ENCODE results near the gene CRABP1. TPM values are rescaled to one million over a fixed set of nuclear protein-coding genes. Genes with fewer than 3 reads are reported as not detected.

Gene CRABP1
- total RNA-seq, 2 experiments from 2014 or later = 0.38 to 0.52 TPM

GRCh38 chr15:78359041-78359808 is 19.1 kb downstream of the CRABP1 start:
- H3K27me3 Mint-ChIP-seq (ENCODE audit: low read depth) = peaks cover 12% of the 10 kb centered on the region
- no peak overlapping the region for H3K4me3 Mint-ChIP-seq
- intact Hi-C loops (cut with micrococcal nuclease) = no loop called here
- CTCF ChIA-PET = no interaction called here
- H3K9me3 Mint-ChIP-seq = no peaks in the 10 kb centered on the region
- DNase-seq = no peak
- no peaks in the 10 kb centered on the region for H3K36me3 Mint-ChIP-seq (ENCODE audit: low read depth)
- H3K27ac Mint-ChIP-seq = no peak overlapping the region
- no peaks in the 10 kb centered on the region for H3K4me1 Mint-ChIP-seq (ENCODE audit: low read depth)

GRCh38 chr15:78360367-78360801 is 20.2 kb downstream of the CRABP1 start:
- CTCF ChIA-PET = no interaction called here
- H3K4me1 Mint-ChIP-seq (ENCODE audit: low read depth) = no peaks in the 10 kb centered on the region
- H3K27me3 Mint-ChIP-seq (ENCODE audit: low read depth) = peaks cover 2% of the 10 kb centered on the region
- no peaks in the 10 kb centered on the region for H3K36me3 Mint-ChIP-seq (ENCODE audit: low read depth)
- no peak overlapping the region for H3K4me3 Mint-ChIP-seq
- DNase-seq = no peak
- intact Hi-C loops (cut with micrococcal nuclease) = no loop called here
- H3K9me3 Mint-ChIP-seq = no peaks in the 10 kb centered on the region
- H3K27ac Mint-ChIP-seq = no peak overlapping the region

GRCh38 chr15:78360958-78361718 is 21.0 kb downstream of the CRABP1 start:
- DNase-seq = no peak
- peaks cover 5% of the 10 kb centered on the region for H3K27me3 Mint-ChIP-seq (ENCODE audit: low read depth)
- intact Hi-C loops (cut with micrococcal nuclease) = no loop called here
- no peak overlapping the region for H3K27ac Mint-ChIP-seq
- no peaks in the 10 kb centered on the region for H3K4me1 Mint-ChIP-seq (ENCODE audit: low read depth)
- H3K9me3 Mint-ChIP-seq = no peaks in the 10 kb centered on the region
- H3K4me3 Mint-ChIP-seq = no peak overlapping the region
- no peaks in the 10 kb centered on the region for H3K36me3 Mint-ChIP-seq (ENCODE audit: low read depth)
- CTCF ChIA-PET = no interaction called here

- no peak overlapping the region for H3K27ac Mint-ChIP-seq
- DNase-seq = no peak
- H3K27me3 Mint-ChIP-seq (ENCODE audit: low read depth) = peaks cover 5% of the 10 kb centered on the region
- H3K36me3 Mint-ChIP-seq (ENCODE audit: low read depth) = no peaks in the 10 kb centered on the region
- intact Hi-C loops (cut with micrococcal nuclease) = no loop called here
- no peaks in the 10 kb centered on the region for H3K9me3 Mint-ChIP-seq
- CTCF ChIA-PET = no interaction called here
- H3K4me1 Mint-ChIP-seq (ENCODE audit: low read depth) = no peaks in the 10 kb centered on the region
- no peak overlapping the region for H3K4me3 Mint-ChIP-seq
Measured at GRCh38 chr15:78361771-78362506, 21.8 kb downstream of the CRABP1 start.

GRCh38 chr15:78362716-78363380 is 22.7 kb downstream of the CRABP1 start:
- CTCF ChIA-PET = no interaction called here
- peaks cover 5% of the 10 kb centered on the region for H3K27me3 Mint-ChIP-seq (ENCODE audit: low read depth)
- no peaks in the 10 kb centered on the region for H3K36me3 Mint-ChIP-seq (ENCODE audit: low read depth)
- no peak overlapping the region for H3K4me3 Mint-ChIP-seq
- H3K9me3 Mint-ChIP-seq = no peaks in the 10 kb centered on the region
- DNase-seq = no peak
- intact Hi-C loops (cut with micrococcal nuclease) = no loop called here
- no peak overlapping the region for H3K27ac Mint-ChIP-seq
- no peaks in the 10 kb centered on the region for H3K4me1 Mint-ChIP-seq (ENCODE audit: low read depth)

- H3K4me1 Mint-ChIP-seq (ENCODE audit: low read depth) = no peaks in the 10 kb centered on the region
- H3K27ac Mint-ChIP-seq = no peak overlapping the region
Measured at GRCh38 chr15:78363381-78363734, 23.2 kb downstream of the CRABP1 start.

GRCh38 chr15:78364233-78364632 is 24.1 kb downstream of the CRABP1 start:
- Mint-ChIP-seq H3K4me3 (no peak overlapping the region), H3K36me3 (ENCODE audit: low read depth) (no peaks in the 10 kb centered on the region), H3K27me3 (ENCODE audit: low read depth) (peaks cover 3% of the 10 kb centered on the region), H3K27ac (no peak overlapping the region), H3K4me1 (ENCODE audit: low read depth) (no peaks in the 10 kb centered on the region), H3K9me3 (no peaks in the 10 kb centered on the region)
- CTCF ChIA-PET = interaction anchor here (1.1 kb wide), 1 partner anchor 35 kb away, joined by 3 read pairs; no protein-coding TSS in a partner anchor
- DNase-seq = no peak
- intact Hi-C loops (cut with micrococcal nuclease) = no loop called here

More at GRCh38 chr15:78363381-78363734, 23.2 kb downstream of the CRABP1 start:
- no peak for DNase-seq
- H3K27me3 Mint-ChIP-seq (ENCODE audit: low read depth) = peaks cover 3% of the 10 kb centered on the region
- H3K36me3 Mint-ChIP-seq (ENCODE audit: low read depth) = no peaks in the 10 kb centered on the region
- H3K9me3 Mint-ChIP-seq = no peaks in the 10 kb centered on the region
- intact Hi-C loops (cut with micrococcal nuclease) = no loop called here
- CTCF ChIA-PET = no interaction called here
- H3K4me3 Mint-ChIP-seq = no peak overlapping the region

- H3K4me3 Mint-ChIP-seq = no peak overlapping the region
- H3K27ac Mint-ChIP-seq = no peak overlapping the region
- H3K4me1 Mint-ChIP-seq (ENCODE audit: low read depth) = no peaks in the 10 kb centered on the region
- peaks cover 3% of the 10 kb centered on the region for H3K27me3 Mint-ChIP-seq (ENCODE audit: low read depth)
- intact Hi-C loops (cut with micrococcal nuclease) = no loop called here
- no peaks in the 10 kb centered on the region for H3K9me3 Mint-ChIP-seq
- CTCF ChIA-PET = interaction anchor here (1.9 kb wide), 1 partner anchor 57 kb away, joined by 7 read pairs; no protein-coding TSS in a partner anchor
- DNase-seq = no peak
- no peaks in the 10 kb centered on the region for H3K36me3 Mint-ChIP-seq (ENCODE audit: low read depth)
Measured at GRCh38 chr15:78365917-78366316, 25.8 kb downstream of the CRABP1 start.

- Mint-ChIP-seq H3K4me1 (ENCODE audit: low read depth) (no peaks in the 10 kb centered on the region), H3K27me3 (ENCODE audit: low read depth) (peaks cover 3% of the 10 kb centered on the region), H3K9me3 (no peaks in the 10 kb centered on the region), H3K4me3 (no peak overlapping the region), H3K36me3 (ENCODE audit: low read depth) (no peaks in the 10 kb centered on the region), H3K27ac (no peak overlapping the region)
- intact Hi-C loops (cut with micrococcal nuclease) = no loop called here
- CTCF ChIA-PET = interaction anchor here (1.9 kb wide), 1 partner anchor 57 kb away, joined by 7 read pairs; no protein-coding TSS in a partner anchor
- DNase-seq = no peak
Measured at GRCh38 chr15:78366342-78366741, 26.2 kb downstream of the CRABP1 start.

- Mint-ChIP-seq H3K27ac (no peak overlapping the region), H3K4me1 (ENCODE audit: low read depth) (no peaks in the 10 kb centered on the region), H3K9me3 (no peaks in the 10 kb centered on the region), H3K4me3 (no peak overlapping the region), H3K36me3 (ENCODE audit: low read depth) (no peaks in the 10 kb centered on the region), H3K27me3 (ENCODE audit: low read depth) (peaks cover 3% of the 10 kb centered on the region)
- DNase-seq = no peak
- CTCF ChIA-PET = no interaction called here
- intact Hi-C loops (cut with micrococcal nuclease) = no loop called here
Measured at GRCh38 chr15:78368651-78369050, 28.5 kb downstream of the CRABP1 start.

GRCh38 chr15:78369161-78369560 is 29.0 kb downstream of the CRABP1 start:
- H3K4me1 Mint-ChIP-seq (ENCODE audit: low read depth) = no peaks in the 10 kb centered on the region
- intact Hi-C loops (cut with micrococcal nuclease) = no loop called here
- no peaks in the 10 kb centered on the region for H3K36me3 Mint-ChIP-seq (ENCODE audit: low read depth)
- H3K4me3 Mint-ChIP-seq = no peak overlapping the region
- H3K27ac Mint-ChIP-seq = no peak overlapping the region
- H3K27me3 Mint-ChIP-seq (ENCODE audit: low read depth) = peaks cover 3% of the 10 kb centered on the region
- no peak for DNase-seq
- H3K9me3 Mint-ChIP-seq = no peaks in the 10 kb centered on the region
- CTCF ChIA-PET = no interaction called here

- no peaks in the 10 kb centered on the region for H3K36me3 Mint-ChIP-seq (ENCODE audit: low read depth)
- DNase-seq = no peak
- peaks cover 3% of the 10 kb centered on the region for H3K27me3 Mint-ChIP-seq (ENCODE audit: low read depth)
- CTCF ChIA-PET = no interaction called here
- no peaks in the 10 kb centered on the region for H3K9me3 Mint-ChIP-seq
- intact Hi-C loops (cut with micrococcal nuclease) = no loop called here
- H3K4me3 Mint-ChIP-seq = no peak overlapping the region
- H3K27ac Mint-ChIP-seq = no peak overlapping the region
- peaks cover 3% of the 10 kb centered on the region for H3K4me1 Mint-ChIP-seq (ENCODE audit: low read depth)
Measured at GRCh38 chr15:78370013-78370412, 29.9 kb downstream of the CRABP1 start.
